ENCODE results near the gene AAK1. TPM values are rescaled to one million over a fixed set of nuclear protein-coding genes. Genes with fewer than 3 reads are reported as not detected.

AAK1 gene
- polyA plus RNA-seq, 12 donors: 11.3 to 30.7 (median 14.5) TPM; not detected in 1

Other genes starting within 250 kb of the AAK1 start
- gene NFU1, start 206.3 kb downstream of the AAK1 start, polyA plus RNA-seq (ENCODE audit: insufficient read length in 12 of 12): 10 to 100 TPM in 11 of 12 donors, not detected in 1; 40.2 to 61.5 (median 53.4) TPM
- 10 to 100 TPM in 11 of 12 donors, not detected in 1; 24.0 to 68.2 (median 29.4) TPM for gene ANXA4, start 98.4 kb upstream of the AAK1 start, polyA plus RNA-seq (ENCODE audit: insufficient read length in 12 of 12)
- gene GMCL1, start 185.9 kb upstream of the AAK1 start, polyA plus RNA-seq (ENCODE audit: insufficient read length in 12 of 12): 10 to 100 TPM in 9 of 12 donors, 1 to 10 TPM in 2, not detected in 1; 9.5 to 19.4 (median 11.4) TPM

Measured in muscle of arm (tissue), 12 donors.